Lower leg skin (tissue), 4 donors: ENCODE results near the gene TTC1. TPM values are rescaled to one million over a fixed set of nuclear protein-coding genes. Genes with fewer than 3 reads are reported as not detected.
"Not testable (repeated sequence)": the region's sequence is repeated elsewhere in the genome, so short reads cannot be mapped to it uniquely, and the experiment has no call there.

Experiments
- DNase-seq, 2 donors: peaks; one replicate each; pipeline ENCODE4 v3.0.0-alpha.2; 2019; ENCODE audit warnings: low spot score in 2 of 2
- H3K4me3 ChIP-seq: fragments of 200-600 bp; sonication (generic); 2 replicates; pipeline ENCODE4 v1.5.1; 2017; ENCODE audit warnings: mild to moderate bottlenecking, low read depth; ENCODE audit not compliant: poor library complexity, severe bottlenecking
- POLR2A ChIP-seq, 2 donors: fragments of 450-650 bp; IDR thresholded peaks; one replicate each; pipeline ENCODE4 v1.6.1; 2016 to 2017; ENCODE audit warnings: antibody characterized with exemption in 2 of 2, mild to moderate bottlenecking in 1 of 2, moderate library complexity in 1 of 2
- WGBS, 2 donors: methylation state at CpG; one replicate each; pipeline ENCODE4 v1.1.5; 2018; 5-methylcytosine and 5-hydroxymethylcytosine counted together
- intact Hi-C: fragments of 100-400 bp; cut with DNase I; formaldehyde crosslinking; loops from one replicate; pipeline ENCODE4 v1.15.0; 2023; ENCODE audit warnings: low total_unique reads
- total RNA-seq, 4 donors: library from RNA; depleted of rRNA; stranded (reverse); fragments of >200 nt; gene quantifications; one replicate each; pipeline ENCODE4 v1.1.0, GENCODE V29; 2016
- TF ChIP-seq, protein P1 (sequence below), 3 donors: fragments of 450-650 bp; IDR thresholded peaks; one replicate each; pipeline ENCODE4 v1.5.1; 2016; ENCODE audit warnings: antibody characterized with exemption in 3 of 3, mild to moderate bottlenecking in 3 of 3, moderate library complexity in 2 of 3

Gene TTC1
- total RNA-seq, 4 donors from 2014 or later, result 28.5 to 39.3 (median 36.2) TPM

DNA sequence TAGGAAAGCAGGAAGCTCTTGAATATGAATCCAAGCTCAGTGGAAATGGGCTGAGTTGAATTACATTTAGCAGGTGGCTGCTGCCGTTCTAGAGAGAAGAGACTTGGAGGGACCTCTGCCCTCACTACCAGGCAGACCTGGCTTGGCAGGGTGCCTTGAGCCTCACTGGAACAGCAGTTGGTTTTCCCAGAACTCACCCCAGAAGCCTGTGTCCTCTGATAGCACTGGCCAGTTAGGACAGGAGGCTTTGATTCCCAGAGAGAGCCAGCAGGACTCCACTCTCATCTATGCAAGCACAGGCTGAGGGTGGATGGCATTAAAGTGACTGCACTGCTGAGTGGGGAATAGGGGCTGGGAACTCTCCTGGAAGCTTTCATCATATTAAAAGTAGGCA, 55.5 kb downstream of the TTC1 start:
- DNase-seq, result no peak
- H3K4me3 ChIP-seq, result no peak overlapping the region

DNA sequence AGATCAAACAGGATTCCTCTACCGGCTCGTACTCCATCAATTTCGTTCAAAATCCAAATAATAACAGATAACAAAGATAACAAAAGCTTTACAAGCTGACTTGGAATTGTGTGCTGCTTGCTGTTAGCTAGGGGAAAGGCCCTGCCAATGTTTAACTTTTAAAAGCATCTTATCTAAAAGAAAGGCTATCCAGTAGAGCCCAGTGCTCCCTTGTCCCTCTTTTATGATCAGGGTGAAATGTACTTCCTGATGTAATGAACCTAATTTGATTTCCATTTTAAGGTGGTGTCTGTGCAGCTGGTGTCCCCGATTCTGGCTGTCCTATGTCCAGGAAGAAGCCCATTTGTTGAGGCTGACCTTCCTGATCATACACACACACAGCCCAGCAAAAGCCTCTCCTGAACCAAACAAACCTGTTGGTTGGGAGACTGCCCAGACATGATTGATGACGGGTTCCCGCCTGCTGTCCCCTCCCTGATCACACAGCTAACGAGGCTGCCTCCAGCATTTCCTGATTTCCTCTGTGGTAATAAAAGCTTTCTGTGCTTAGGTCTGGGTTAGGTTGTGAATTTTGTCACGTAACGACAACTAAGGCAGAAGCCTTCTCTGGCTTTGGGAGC, 56.2 kb downstream of the TTC1 start:
- 43 to 58% methylated on average over 9 of the region's 9 CpGs for WGBS, 2 donors
- peak in 1 of 2 donors; percentile 65 for DNase-seq
- TF ChIP-seq, protein P1, sequence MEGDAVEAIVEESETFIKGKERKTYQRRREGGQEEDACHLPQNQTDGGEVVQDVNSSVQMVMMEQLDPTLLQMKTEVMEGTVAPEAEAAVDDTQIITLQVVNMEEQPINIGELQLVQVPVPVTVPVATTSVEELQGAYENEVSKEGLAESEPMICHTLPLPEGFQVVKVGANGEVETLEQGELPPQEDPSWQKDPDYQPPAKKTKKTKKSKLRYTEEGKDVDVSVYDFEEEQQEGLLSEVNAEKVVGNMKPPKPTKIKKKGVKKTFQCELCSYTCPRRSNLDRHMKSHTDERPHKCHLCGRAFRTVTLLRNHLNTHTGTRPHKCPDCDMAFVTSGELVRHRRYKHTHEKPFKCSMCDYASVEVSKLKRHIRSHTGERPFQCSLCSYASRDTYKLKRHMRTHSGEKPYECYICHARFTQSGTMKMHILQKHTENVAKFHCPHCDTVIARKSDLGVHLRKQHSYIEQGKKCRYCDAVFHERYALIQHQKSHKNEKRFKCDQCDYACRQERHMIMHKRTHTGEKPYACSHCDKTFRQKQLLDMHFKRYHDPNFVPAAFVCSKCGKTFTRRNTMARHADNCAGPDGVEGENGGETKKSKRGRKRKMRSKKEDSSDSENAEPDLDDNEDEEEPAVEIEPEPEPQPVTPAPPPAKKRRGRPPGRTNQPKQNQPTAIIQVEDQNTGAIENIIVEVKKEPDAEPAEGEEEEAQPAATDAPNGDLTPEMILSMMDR (IDR thresholded peaks at IDR 0.05), result no peak
- no peak for TF ChIP-seq POLR2A (IDR thresholded peaks at IDR 0.05)
- H3K4me3 ChIP-seq, result no peak overlapping the region
- intact Hi-C loops, result no loop called here

More for the DNA sequence above, 55.5 kb downstream of the TTC1 start:
- no peak for TF ChIP-seq POLR2A (IDR thresholded peaks at IDR 0.05)
- TF ChIP-seq, protein P1 (IDR thresholded peaks at IDR 0.05), result no peak
- WGBS, 2 donors, result 33 to 82% methylated on average over 1 of the region's 1 CpG
- intact Hi-C loops, result no loop called here

DNA sequence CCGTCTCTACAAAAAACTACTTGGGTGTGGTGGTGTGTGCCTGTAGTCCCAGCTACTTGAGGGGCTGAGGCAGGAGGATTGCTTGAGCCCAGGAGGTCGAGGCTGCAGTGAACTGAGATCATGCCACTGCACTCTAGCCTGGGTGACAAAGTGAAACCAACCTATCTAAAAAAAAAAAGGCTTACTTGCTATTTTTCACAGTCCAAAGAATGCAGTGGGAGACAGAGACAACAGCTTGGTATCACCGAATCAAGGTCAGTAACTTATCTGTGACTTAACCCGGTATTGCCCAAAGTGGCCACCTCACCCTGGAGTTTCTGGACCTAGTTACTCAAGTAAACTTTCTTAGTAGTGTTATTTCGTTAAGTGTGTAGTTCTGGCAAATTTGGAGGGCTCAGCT, 60.2 kb downstream of the TTC1 start:
- intact Hi-C loops, H3K4me3 ChIP-seq, DNase-seq: not testable (repeated sequence)
- WGBS, 2 donors, result 86 to 88% methylated on average over 5 of the region's 5 CpGs

DNA sequence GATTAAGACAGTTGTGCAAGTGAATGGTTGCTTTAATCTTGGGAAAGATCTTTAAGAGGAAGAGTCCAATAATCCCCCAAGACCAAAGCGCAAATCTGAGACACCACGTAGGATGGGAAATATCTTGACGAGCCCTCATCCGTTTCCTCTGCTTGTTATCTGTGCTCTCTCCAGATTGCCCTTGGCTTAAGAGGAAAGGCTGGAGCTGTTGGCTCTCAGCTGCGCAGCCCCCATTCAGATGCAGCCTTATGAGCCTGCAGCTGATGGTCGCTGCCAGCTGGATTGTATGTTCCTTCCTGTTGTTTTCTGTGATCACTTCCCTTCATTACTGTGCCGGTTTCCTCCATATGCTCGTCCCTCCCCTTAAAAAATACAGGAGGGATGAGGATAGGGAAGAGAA, 62.6 kb downstream of the TTC1 start:
- TF ChIP-seq, protein P1 (IDR thresholded peaks at IDR 0.05), result no peak
- TF ChIP-seq POLR2A (IDR thresholded peaks at IDR 0.05), result no peak
- intact Hi-C loops, result no loop called here
- DNase-seq, result no peak
- 40 to 50% methylated on average over 8 of the region's 8 CpGs for WGBS, 2 donors
- no peak overlapping the region for H3K4me3 ChIP-seq

DNA sequence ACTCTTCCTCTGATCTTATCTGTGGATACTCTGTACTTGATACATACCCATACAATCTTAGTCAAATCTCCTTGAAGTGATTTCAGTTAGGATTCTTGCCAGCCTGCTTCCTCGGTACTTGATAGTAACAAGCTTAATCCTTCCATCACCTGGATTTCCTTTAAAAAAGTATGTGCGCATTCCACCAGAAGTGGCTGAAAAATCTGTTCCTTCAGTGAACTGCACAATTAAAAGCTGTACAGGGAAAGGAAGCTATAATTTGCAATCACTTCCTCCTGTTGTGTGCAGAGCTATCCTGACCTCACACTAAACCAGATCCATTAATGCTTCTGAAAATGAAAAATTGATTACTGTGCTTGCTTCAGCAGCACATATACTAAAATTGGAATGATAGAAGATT, 63.0 kb downstream of the TTC1 start:
- WGBS, 2 donors, result 40 to 58% methylated on average over 2 of the region's 2 CpGs
- H3K4me3 ChIP-seq, result no peak overlapping the region
- DNase-seq, result no peak
- intact Hi-C loops, result no loop called here
- no peak for TF ChIP-seq POLR2A (IDR thresholded peaks at IDR 0.05)
- TF ChIP-seq, protein P1 (IDR thresholded peaks at IDR 0.05), result no peak

DNA sequence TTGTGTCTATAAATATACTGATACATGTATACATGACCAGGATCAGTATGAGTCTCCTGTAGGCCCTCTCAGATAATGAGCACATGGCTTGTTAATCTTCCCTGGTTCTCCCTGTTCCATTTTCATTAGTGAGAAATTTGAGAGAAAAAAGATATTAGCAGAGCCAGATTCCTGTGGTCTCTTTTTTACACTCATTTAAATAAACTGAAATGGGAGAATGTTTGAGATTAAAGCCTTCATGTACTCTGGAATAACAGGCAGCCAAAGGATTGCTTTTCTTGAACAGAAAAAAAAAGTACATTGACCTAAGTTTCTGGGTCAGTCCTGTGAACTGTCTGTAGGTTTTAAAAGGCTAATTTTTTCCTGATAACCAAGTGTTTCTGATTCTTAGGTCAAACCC, 66.1 kb downstream of the TTC1 start:
- no peak overlapping the region for H3K4me3 ChIP-seq
- intact Hi-C loops, result no loop called here
- TF ChIP-seq, protein P1 (IDR thresholded peaks at IDR 0.05), result no peak
- TF ChIP-seq POLR2A (IDR thresholded peaks at IDR 0.05), result no peak
- no peak for DNase-seq
